ENCODE results near the gene PHACTR1.

DNA sequence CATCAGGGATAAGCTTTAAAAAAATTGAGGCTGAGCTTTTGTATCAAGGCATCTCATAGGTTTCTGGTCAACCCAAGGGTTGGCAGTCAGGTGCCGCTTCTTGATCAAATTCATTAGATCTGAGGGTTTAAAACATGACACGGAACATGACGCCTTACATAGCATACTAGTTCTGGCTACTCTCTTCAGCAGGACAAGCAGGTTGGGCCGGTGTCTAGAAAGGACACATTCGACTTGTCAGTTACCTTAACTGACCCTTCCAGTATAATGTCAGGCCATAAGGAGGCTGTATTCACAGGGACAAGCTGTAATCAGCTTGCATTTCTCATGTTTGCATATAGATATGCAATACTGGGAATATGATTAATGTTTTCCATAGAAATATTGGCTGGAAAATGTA, 65.6 kb downstream of the PHACTR1 start:
- TF ChIP-seq POLR2A (IDR thresholded peaks at IDR 0.05) (no peak), EP300 (IDR thresholded peaks at IDR 0.05; ENCODE audit: low read depth) (no peak)
- TF ChIP-seq, protein P1, sequence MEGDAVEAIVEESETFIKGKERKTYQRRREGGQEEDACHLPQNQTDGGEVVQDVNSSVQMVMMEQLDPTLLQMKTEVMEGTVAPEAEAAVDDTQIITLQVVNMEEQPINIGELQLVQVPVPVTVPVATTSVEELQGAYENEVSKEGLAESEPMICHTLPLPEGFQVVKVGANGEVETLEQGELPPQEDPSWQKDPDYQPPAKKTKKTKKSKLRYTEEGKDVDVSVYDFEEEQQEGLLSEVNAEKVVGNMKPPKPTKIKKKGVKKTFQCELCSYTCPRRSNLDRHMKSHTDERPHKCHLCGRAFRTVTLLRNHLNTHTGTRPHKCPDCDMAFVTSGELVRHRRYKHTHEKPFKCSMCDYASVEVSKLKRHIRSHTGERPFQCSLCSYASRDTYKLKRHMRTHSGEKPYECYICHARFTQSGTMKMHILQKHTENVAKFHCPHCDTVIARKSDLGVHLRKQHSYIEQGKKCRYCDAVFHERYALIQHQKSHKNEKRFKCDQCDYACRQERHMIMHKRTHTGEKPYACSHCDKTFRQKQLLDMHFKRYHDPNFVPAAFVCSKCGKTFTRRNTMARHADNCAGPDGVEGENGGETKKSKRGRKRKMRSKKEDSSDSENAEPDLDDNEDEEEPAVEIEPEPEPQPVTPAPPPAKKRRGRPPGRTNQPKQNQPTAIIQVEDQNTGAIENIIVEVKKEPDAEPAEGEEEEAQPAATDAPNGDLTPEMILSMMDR (IDR thresholded peaks at IDR 0.05), result no peak
